OCI-LY1 (cell line): ENCODE data around the gene PACS2.

Experiments
- H2AFZ ChIP-seq: fragments of 200-600 bp; sonication (generic), shearing (Covaris generic); 2 replicates; pipeline ENCODE4 v1.6.0; 2014; ENCODE audit warnings: antibody characterized with exemption, mild to moderate bottlenecking, low read length
- H3F3A ChIP-seq: fragments of 200-600 bp; sonication (generic), shearing (Covaris generic); 2 replicates; pipeline ENCODE4 v1.6.0; 2014; ENCODE audit warnings: mild to moderate bottlenecking, antibody characterized with exemption, low read length, moderate library complexity; ENCODE audit not compliant: insufficient read depth
- H3K27ac ChIP-seq: fragments of 200-600 bp; sonication (generic); 2 replicates; pipeline ENCODE4 v1.5.1; 2014; ENCODE audit warnings: low read length, mixed run types, mild to moderate bottlenecking, low read depth; ENCODE audit not compliant: poor library complexity, severe bottlenecking
- H3K27me3 ChIP-seq: fragments of 200-600 bp; sonication (generic); 2 replicates; pipeline ENCODE4 v1.6.0; 2014; ENCODE audit warnings: antibody characterized with exemption, mild to moderate bottlenecking, low read length, moderate library complexity; ENCODE audit not compliant: insufficient read depth
- H3K36me3 ChIP-seq: fragments of 200-600 bp; sonication (generic); 2 replicates; pipeline ENCODE4 v1.6.1; 2014; ENCODE audit warnings: mild to moderate bottlenecking, antibody characterized with exemption, low read length, moderate library complexity, mixed read lengths; ENCODE audit not compliant: insufficient read depth
- H3K4me1 ChIP-seq: fragments of 200-600 bp; sonication (generic); 2 replicates; pipeline ENCODE4 v1.5.1; 2014; ENCODE audit warnings: mild to moderate bottlenecking, low read length, moderate library complexity; ENCODE audit not compliant: insufficient read depth, severe bottlenecking
- H3K4me2 ChIP-seq: fragments of 200-600 bp; sonication (generic), shearing (Covaris generic); 2 replicates; pipeline ENCODE4 v1.6.1; 2014; ENCODE audit warnings: low read length
- H3K4me3 ChIP-seq: fragments of 200-600 bp; sonication (generic); 2 replicates; pipeline ENCODE4 v1.5.1; 2014; ENCODE audit warnings: low read length, low read depth, mild to moderate bottlenecking, mixed read lengths; ENCODE audit not compliant: poor library complexity, severe bottlenecking
- H3K79me2 ChIP-seq: fragments of 200-600 bp; shearing (Covaris generic); 2 replicates; pipeline ENCODE4 v1.6.1; 2016; ENCODE audit warnings: mixed run types, low read length, mixed read lengths; ENCODE audit not compliant: insufficient read depth
- H3K9ac ChIP-seq: fragments of 200-600 bp; sonication (generic), shearing (Covaris generic); 2 replicates; pipeline ENCODE4 v1.6.1; 2014; ENCODE audit warnings: mild to moderate bottlenecking, low read length, mixed read lengths
- H3K9me2 ChIP-seq: fragments of 200-600 bp; sonication (generic), shearing (Covaris generic); 2 replicates; pipeline ENCODE4 v1.6.1; 2014; ENCODE audit warnings: low read depth, mild to moderate bottlenecking, low read length, mixed read lengths
- H3K9me3 ChIP-seq: fragments of 200-600 bp; shearing (Covaris generic); 2 replicates; pipeline ENCODE4 v1.6.1; 2014; ENCODE audit warnings: low read length, mixed read lengths
- H4K20me1 ChIP-seq: fragments of 200-600 bp; sonication (generic), shearing (Covaris generic); 2 replicates; pipeline ENCODE4 v1.6.0; 2016; ENCODE audit warnings: mild to moderate bottlenecking, low read length; ENCODE audit not compliant: insufficient read depth
- EZH2 ChIP-seq: fragments of 200-600 bp; sonication (generic), shearing (Covaris generic); IDR thresholded peaks from 2 replicates; pipeline ENCODE4 v1.8.0; 2017; ENCODE audit warnings: borderline replicate concordance, mixed run types, mild to moderate bottlenecking, antibody characterized with exemption, low read length, moderate library complexity, mixed read lengths
- TF ChIP-seq, protein P1 (sequence below): fragments of 200-600 bp; sonication (generic), shearing (Covaris generic); IDR thresholded peaks from 2 replicates; pipeline ENCODE4 v1.5.1; 2017; ENCODE audit warnings: mild to moderate bottlenecking, antibody characterized with exemption, low read length, moderate library complexity, mixed read lengths

Gene PACS2

DNA sequence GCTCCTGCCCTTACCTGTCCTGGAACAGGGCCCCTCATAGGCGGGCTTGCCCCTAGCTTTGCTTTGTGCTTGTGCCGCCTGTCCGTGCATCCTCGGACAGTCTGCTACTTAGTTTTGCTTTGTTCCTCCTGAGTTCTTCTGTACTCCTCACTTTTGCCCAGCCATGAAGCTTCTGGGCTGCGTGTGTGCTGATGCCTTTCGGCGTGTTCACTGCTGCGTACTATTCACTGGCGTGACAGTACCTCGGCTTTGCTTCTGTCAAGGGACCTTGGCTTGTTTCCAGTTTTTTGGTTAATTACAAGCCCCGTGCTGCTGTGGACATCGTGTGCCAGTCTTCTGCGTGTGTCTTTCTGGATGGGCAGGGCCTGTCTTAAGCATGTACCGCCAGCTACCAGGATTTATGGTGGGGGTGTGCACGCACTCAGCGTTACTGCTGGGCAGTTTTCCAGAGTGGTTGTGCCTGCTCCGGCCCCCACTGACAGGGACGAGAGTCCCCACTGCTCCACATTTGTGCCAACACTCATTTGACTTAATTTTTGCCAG is 2.5 kb downstream of the PACS2 start:
- no peak overlapping the region for H3K27ac ChIP-seq

DNA sequence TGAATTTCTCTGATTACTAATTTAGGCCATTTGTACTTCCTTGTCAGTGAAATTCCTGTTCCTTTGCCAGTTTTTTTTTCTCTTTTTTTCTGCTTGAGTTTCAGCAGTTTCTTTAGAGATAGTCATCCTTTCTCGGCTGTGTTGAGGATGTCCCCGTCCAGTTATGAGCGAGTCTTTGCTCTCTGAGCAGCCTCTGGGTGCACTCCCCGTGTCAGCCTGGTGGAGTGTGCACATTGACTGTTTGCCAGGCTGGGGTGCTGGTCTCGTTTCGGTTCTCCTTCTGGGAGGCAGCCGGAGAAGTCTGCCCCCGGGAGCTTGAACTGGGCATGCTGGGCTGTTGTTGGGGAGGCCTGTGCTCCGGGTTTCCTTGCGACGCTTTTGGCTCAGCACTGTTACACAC is 3.0 kb downstream of the PACS2 start:
- H4K20me1 ChIP-seq: no peaks in the 10 kb centered on the region
- peaks cover 5% of the 10 kb centered on the region; the same call in 1 of the 2 replicates for H3K27me3 ChIP-seq
- no peaks in the 10 kb centered on the region for H3K9me2 ChIP-seq
- no peak overlapping the region for H3K4me2 ChIP-seq
- no peak overlapping the region for H3K9ac ChIP-seq
- no peaks in the 10 kb centered on the region for H3K9me3 ChIP-seq
- no peak overlapping the region for H2AFZ ChIP-seq
- no peaks in the 10 kb centered on the region for H3F3A ChIP-seq
- no peaks in the 10 kb centered on the region for H3K79me2 ChIP-seq
- no peak overlapping the region for H3K27ac ChIP-seq
- peaks cover 19% of the 10 kb centered on the region for H3K4me1 ChIP-seq
- no peak overlapping the region for H3K4me3 ChIP-seq
- TF ChIP-seq EZH2: no peak
- TF ChIP-seq, protein P1, sequence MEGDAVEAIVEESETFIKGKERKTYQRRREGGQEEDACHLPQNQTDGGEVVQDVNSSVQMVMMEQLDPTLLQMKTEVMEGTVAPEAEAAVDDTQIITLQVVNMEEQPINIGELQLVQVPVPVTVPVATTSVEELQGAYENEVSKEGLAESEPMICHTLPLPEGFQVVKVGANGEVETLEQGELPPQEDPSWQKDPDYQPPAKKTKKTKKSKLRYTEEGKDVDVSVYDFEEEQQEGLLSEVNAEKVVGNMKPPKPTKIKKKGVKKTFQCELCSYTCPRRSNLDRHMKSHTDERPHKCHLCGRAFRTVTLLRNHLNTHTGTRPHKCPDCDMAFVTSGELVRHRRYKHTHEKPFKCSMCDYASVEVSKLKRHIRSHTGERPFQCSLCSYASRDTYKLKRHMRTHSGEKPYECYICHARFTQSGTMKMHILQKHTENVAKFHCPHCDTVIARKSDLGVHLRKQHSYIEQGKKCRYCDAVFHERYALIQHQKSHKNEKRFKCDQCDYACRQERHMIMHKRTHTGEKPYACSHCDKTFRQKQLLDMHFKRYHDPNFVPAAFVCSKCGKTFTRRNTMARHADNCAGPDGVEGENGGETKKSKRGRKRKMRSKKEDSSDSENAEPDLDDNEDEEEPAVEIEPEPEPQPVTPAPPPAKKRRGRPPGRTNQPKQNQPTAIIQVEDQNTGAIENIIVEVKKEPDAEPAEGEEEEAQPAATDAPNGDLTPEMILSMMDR: no peak
- H3K36me3 ChIP-seq: no peaks in the 10 kb centered on the region

More for the DNA sequence above, 2.5 kb downstream of the PACS2 start:
- no peak overlapping the region for H3K4me3 ChIP-seq
- no peak overlapping the region for H3K4me2 ChIP-seq
- H3K36me3 ChIP-seq: no peaks in the 10 kb centered on the region
- no peaks in the 10 kb centered on the region for H3F3A ChIP-seq
- H3K27me3 ChIP-seq: peaks cover 5% of the 10 kb centered on the region; the same call in 1 of the 2 replicates
- no peak overlapping the region for H2AFZ ChIP-seq
- no peak overlapping the region for H3K9ac ChIP-seq
- H4K20me1 ChIP-seq: no peaks in the 10 kb centered on the region
- no peaks in the 10 kb centered on the region for H3K9me2 ChIP-seq
- no peak for TF ChIP-seq EZH2
- TF ChIP-seq, protein P1: no peak
- no peaks in the 10 kb centered on the region for H3K9me3 ChIP-seq
- H3K4me1 ChIP-seq: peaks cover 19% of the 10 kb centered on the region
- no peaks in the 10 kb centered on the region for H3K79me2 ChIP-seq

DNA sequence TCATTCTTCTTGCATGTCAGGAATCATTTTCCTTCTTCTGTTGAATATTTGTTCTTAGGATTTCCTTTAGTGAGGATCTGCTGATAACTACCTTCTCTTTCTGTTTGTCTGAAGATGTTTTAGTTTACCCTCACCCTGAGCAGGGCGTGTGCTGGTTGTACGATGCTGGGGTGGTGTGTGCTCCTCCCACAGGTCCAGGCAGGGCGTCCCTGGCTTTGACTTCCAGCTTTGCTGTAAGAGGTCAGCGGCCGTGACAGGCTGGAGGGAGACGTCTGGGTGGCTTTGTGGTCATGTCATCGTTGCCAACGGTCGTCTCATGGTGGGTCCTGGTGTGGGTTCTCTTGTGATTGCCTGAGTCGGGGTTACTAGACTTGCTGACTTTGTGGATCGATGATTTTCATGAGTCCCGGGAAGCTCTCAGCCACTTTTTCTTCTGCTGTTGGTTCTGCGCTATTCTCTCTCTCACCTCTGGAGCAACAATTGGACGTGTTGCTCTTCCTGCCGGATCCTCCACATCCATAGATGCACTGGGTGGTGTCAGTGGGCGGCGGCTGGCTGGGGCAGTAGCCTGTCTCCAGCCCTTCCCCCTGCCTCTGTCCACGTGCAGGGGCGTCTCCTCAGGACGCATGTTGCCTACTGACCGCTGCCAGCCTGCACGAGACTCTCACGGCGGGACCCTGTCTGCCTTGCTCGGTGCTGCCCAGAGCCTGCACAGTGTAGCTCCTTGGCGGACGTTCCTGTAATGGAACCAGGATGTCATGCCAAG is 8.4 kb downstream of the PACS2 start:
- Histone ChIP-seq H4K20me1 (no peaks in the 10 kb centered on the region), H3K9me2 (no peaks in the 10 kb centered on the region), H2AFZ (no peak overlapping the region), H3K9me3 (no peaks in the 10 kb centered on the region), H3K4me2 (no peak overlapping the region), H3K79me2 (no peaks in the 10 kb centered on the region), H3K27me3 (no peaks in the 10 kb centered on the region), H3K9ac (no peak overlapping the region), H3F3A (no peaks in the 10 kb centered on the region), H3K27ac (no peak overlapping the region), H3K4me1 (no peaks in the 10 kb centered on the region), H3K4me3 (no peak overlapping the region), H3K36me3 (no peaks in the 10 kb centered on the region)
- TF ChIP-seq EZH2: no peak
- TF ChIP-seq, protein P1: no peak
